ENCODE measurements around the gene OR10H2.
"Not testable (repeated sequence)": the region's sequence is repeated elsewhere in the genome, so short reads cannot be mapped to it uniquely, and the experiment has no call there.

Gene OR10H2

DNA sequence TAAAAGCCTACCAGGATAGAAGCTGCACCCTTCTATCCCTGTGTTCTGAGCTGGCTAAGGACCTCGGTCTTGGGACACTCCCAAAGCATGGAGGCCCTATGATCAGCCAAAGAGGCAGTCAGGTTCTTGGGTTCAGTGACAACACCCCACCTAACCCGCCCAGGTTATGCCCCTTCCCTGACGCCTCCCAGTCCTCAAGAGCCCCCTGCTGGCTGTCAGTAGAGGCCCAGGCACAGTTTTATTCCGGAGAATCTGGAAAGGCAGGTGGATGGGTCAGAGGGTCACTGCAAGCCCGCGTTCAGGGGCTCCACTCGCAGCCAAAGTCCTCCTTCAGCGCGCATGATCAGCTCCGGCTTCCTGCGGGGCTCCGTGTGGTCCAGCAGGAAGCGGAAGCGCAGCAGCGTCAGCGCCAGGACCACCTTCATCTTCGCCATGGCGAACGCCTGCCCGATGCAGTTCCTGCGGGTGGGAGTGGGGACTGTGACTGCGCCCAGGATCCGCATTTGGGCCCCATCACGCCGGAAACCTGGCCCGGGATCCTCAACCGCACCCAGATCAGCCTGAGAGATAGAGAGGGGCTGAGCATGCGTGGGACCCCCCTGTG, 32.2 kb downstream of the OR10H2 start:
- intact Hi-C loops (cut with DNase I) = no loop called here
- peak in 1 of 10 donors; percentile 44 for DNase-seq

DNA sequence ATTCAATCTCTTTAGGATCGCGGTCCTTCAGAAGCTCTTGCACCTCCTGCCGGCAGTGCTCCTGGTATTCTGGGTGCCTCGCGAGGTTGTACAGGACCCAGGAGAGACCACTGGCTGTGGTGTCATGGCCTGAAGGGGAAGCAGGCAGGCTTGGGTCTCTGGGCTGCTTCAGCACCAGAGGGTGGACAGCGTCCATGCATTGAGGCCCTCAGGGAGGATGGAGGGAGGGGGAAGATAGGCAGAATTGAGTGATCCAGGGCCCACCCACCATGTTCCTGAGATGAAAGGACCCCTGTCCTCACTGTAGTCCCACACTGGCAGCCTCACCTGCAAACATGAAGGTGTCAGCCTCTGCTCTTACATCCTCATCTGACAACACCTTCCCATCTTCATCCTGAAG, 41.8 kb downstream of the OR10H2 start:
- intact Hi-C loops (cut with DNase I) = no loop called here
- no peak for DNase-seq

DNA sequence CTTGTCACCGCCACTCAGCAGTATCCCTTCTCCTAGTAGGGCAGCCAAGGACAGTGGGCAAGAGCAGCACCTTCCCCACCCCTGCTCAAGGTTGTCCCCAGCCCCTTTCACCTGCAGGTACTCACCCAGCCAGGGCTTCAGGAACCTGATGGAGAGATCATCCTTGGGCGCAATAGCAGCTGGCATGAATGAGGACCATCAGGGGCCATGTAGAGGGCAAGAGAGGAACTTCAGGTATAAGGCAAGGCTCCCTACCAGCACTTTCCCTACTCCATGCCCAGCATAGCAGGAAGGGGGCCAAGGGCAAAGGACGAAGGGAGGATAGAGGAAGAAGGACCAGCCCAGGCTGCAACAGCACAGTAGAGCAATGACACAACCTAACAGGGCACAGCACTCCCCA, 46.3 kb downstream of the OR10H2 start:
- DNase-seq; intact Hi-C loops (cut with DNase I): not testable (repeated sequence)

DNA sequence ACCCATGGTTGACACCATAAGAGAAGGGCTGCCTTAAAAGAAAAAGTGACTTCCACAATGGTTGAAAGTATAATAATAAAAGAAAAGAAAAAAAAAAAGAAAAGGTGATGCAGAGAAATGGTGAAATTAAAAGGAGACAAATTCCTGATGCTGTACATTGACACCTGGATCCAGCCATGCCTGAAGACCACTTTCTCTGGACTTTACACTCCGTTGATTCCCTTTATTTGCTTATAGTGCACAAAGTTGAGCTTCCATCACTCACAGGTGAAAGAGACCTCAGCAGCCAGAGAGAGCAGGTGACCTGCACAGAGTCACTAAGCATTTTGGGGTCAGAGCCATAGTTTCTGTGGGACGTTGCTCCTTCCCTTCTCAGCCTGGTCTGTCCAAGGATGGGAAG, 47.4 kb downstream of the OR10H2 start:
- intact Hi-C loops (cut with DNase I) = no loop called here

DNA sequence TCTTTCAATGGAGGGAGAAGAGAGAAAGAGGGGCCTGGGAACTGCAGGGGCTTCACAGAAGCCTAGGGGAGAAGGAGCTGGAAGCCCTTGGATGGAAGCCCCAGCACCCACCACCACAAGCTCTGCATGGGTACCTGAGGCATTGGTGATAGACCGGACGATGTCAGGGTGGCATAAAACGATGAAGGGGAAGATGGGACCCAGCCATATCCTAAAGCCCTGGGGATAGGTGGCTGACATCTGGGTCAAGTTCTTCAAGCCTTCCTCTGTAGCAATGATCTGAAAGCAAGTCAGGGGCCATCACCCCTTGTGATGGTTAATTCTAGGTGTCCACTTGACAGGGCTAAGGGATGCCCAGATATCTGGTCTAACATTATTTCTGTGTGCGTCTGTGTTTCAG, 48.4 kb downstream of the OR10H2 start:
- DNase-seq = no peak
- intact Hi-C loops (cut with DNase I) = no loop called here

More for the DNA sequence above, 47.4 kb downstream of the OR10H2 start:
- DNase-seq = no peak

DNA sequence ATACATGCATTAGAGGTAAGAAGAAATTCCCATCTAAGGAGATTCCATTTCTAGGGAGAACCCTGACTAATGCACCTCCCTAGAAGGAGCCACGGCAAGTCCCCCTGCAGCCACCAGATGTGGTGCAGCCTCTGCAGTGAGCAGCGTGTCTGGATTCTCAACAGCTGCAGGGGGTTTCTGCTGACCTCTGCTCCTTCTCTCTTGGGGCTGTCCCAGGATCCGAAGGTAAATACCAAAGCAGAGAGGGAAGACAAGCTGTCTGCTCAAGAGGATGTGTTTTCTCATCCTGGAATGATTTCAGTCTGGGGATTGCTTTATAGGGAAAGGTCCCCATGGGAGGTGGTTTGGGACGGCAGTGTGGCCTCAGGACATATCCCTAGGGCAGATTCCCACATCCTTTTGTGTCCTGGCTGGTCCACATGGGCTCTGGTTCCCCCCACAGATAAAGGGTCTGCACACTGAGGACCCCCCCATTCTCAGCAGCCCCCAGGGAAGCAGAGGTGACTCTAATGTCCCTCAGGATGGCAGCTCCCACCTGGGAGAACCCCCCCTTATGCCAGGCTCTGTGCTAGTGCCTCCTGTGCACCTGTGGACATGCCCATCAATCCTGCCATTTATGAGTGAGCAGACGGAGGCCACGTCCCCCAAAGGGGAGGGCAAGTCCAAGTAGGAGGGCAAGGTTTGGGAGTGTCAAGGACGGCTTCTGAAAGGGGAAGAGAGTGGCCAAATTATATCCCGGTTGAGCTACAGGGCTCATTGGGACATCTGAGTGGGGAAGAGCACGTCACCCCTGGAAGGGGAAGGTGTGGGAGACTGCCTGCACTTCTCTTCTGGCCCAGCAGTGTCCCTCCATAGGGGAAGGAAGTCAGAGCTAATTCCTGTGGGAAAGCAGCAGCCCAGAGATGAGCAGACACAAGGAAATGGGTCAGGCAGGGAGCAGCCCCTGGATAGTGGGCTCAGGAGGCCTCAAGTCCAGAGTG, 49.5 kb downstream of the OR10H2 start:
- intact Hi-C loops (cut with DNase I) = no loop called here
- no peak for DNase-seq

Data from posterior cingulate gyrus (tissue), 11 donors.